Stimulated activated memory B cell treated with anti-CD40 and anti-IgM and Interleukin-4, amounts not matched to agents 10 μg/mL and 1 μg/mL and 100 μg/mL, for 72 hours (primary cell): ENCODE data around the gene MXRA7.
A peak's percentile ranks its signal among the peaks of the same experiment; 100 is the strongest.
"Not testable (repeated sequence)": the region's sequence is repeated elsewhere in the genome, so short reads cannot be mapped to it uniquely, and the experiment has no call there.

ENCODE experiments used
- ATAC-seq: fragments of 150-1000 bp; cut with Tn5 transposase; 2 replicates; pipeline ENCODE4 v1.10.0; 2021
- H3K27ac Mint-ChIP-seq: one replicate; pipeline ENCODE4 v1.8.0; 2022; ENCODE audit warnings: mild to moderate bottlenecking, mixed read lengths
- H3K27me3 Mint-ChIP-seq: one replicate; pipeline ENCODE4 v1.8.0; 2022; ENCODE audit warnings: mixed read lengths
- H3K36me3 Mint-ChIP-seq: one replicate; pipeline ENCODE4 v1.8.0; 2022; ENCODE audit warnings: mixed read lengths
- H3K4me1 Mint-ChIP-seq: one replicate; pipeline ENCODE4 v1.8.0; 2022; ENCODE audit warnings: mixed read lengths
- H3K4me3 Mint-ChIP-seq: one replicate; pipeline ENCODE4 v1.8.0; 2022; ENCODE audit warnings: mild to moderate bottlenecking, moderate library complexity, mixed read lengths
- H3K9me3 Mint-ChIP-seq: one replicate; pipeline ENCODE4 v1.8.0; 2022; ENCODE audit warnings: mixed read lengths

The MXRA7 gene, protein sequence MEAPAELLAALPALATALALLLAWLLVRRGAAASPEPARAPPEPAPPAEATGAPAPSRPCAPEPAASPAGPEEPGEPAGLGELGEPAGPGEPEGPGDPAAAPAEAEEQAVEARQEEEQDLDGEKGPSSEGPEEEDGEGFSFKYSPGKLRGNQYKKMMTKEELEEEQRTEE

DNA sequence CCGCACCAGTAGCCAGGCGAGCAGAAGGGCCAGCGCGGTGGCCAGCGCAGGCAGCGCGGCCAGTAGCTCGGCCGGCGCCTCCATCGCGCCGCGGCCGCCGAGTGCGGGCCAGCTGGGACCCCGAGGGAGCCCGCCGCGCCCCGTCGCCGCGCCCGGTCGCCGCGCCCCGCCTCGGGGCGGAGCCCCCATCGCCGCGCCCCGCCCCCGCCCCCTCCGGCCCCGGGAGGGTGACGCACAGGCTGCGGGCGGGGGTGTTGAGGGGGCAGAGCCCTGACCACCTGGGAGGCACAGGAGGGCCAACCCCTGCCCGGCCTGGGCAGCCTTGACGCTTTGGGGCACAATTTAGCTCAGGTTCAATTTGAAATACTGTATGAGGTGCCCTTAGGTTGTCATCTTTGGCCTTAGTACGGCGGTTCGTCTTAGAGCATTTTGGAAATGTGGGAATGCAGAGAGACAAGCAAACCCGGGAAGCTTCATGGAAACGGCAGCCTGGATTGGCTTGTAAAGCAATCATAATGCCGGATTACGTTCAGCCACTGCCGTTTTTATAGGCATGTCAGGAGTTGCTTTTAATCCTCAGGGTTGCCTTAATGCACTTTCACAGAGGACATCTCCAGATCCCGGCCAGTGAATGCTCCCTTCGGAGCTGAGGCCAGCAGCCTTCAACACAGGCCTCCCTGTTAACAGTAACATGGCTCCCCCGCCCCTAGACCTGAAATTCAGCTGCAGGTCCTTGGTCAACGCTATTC, at the start of gene MXRA7:
Gene MXRA7, minus strand, starts transcription at position 103 of the 749 bp plus-strand sequence. Its CDS starts 19 bp downstream, at position 84.
- peak; percentile 84 for ATAC-seq
- peaks cover 33% of the 10 kb centered on the region for H3K36me3 Mint-ChIP-seq
- H3K9me3 Mint-ChIP-seq: no peaks in the 10 kb centered on the region
- H3K4me1 Mint-ChIP-seq: peaks cover 35% of the 10 kb centered on the region
- peak within 1 kb of the TSS; percentile 61 for H3K4me3 Mint-ChIP-seq
- H3K27me3 Mint-ChIP-seq: no peaks in the 10 kb centered on the region
- no peak within 1 kb of the TSS for H3K27ac Mint-ChIP-seq

DNA sequence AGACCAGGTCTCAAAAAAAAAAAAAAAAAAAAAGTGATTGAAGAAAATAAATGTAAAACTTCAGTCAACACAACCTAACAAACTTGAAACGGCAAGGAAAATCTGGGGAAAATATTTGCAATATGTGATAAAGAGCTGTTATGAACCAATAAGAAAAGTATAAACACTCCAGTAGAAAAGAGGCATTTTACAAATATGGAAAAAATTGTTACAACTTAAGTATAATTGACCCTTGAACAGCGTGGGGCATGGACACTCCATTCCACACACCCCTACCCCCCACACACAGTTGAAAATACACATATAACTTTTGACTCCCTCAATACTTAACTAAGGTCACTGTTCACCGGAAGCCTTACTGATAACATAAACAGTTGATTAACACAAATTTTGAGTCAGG, 47.8 kb upstream of the MXRA7 start:
- Mint-ChIP-seq H3K4me1 (no peaks in the 10 kb centered on the region), H3K9me3 (no peaks in the 10 kb centered on the region), H3K4me3 (no peak overlapping the region), H3K27ac (no peak overlapping the region), H3K27me3 (no peaks in the 10 kb centered on the region), H3K36me3 (peaks cover 41% of the 10 kb centered on the region)
- no peak for ATAC-seq

DNA sequence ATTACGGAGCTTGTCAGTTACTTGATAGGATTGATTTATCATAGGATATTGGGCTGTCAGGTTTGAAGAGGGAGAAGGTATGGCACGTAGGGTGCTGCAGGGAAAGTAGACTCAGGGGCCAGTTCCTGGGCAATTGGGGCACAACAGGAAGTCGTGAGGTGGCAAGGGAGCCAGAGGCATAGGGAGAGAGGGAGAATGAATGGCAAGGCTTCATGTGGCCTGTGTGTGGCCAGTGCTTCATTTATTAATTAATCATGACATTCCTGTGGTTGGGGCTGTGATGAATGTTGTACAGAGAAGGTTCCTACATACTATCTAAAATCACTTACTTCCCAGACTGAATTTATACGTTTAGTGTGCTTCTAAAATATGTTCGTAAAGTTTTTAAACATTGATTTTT, 46.5 kb upstream of the MXRA7 start:
- no peaks in the 10 kb centered on the region for H3K9me3 Mint-ChIP-seq
- peaks cover 5% of the 10 kb centered on the region for H3K4me1 Mint-ChIP-seq
- peaks cover 44% of the 10 kb centered on the region for H3K36me3 Mint-ChIP-seq
- H3K4me3 Mint-ChIP-seq: no peak overlapping the region
- no peak for ATAC-seq
- H3K27ac Mint-ChIP-seq: no peak overlapping the region
- no peaks in the 10 kb centered on the region for H3K27me3 Mint-ChIP-seq

DNA sequence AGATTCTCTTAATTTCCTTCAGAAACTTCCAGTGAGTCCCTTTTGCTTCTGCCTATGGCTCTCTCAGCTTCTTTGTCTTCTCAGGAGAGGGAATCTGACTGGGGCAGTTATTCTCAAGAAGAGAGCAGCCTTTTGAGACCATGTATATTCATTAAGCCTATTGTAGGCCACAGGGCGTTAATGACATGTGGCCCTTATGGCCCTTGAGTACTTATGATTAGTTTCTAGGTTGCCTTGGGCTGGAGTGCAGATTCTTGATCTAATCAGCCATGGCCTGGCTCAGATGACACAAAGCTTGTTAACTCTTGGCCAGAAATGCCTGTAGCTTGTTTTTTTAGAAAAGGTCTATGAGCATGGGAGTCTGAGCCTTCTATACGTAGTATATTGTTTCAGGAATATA, 44.5 kb upstream of the MXRA7 start:
- no peaks in the 10 kb centered on the region for H3K27me3 Mint-ChIP-seq
- no peak overlapping the region for H3K4me3 Mint-ChIP-seq
- H3K27ac Mint-ChIP-seq: no peak overlapping the region
- peaks cover 5% of the 10 kb centered on the region for H3K4me1 Mint-ChIP-seq
- no peak for ATAC-seq
- no peaks in the 10 kb centered on the region for H3K9me3 Mint-ChIP-seq
- peaks cover 36% of the 10 kb centered on the region for H3K36me3 Mint-ChIP-seq

DNA sequence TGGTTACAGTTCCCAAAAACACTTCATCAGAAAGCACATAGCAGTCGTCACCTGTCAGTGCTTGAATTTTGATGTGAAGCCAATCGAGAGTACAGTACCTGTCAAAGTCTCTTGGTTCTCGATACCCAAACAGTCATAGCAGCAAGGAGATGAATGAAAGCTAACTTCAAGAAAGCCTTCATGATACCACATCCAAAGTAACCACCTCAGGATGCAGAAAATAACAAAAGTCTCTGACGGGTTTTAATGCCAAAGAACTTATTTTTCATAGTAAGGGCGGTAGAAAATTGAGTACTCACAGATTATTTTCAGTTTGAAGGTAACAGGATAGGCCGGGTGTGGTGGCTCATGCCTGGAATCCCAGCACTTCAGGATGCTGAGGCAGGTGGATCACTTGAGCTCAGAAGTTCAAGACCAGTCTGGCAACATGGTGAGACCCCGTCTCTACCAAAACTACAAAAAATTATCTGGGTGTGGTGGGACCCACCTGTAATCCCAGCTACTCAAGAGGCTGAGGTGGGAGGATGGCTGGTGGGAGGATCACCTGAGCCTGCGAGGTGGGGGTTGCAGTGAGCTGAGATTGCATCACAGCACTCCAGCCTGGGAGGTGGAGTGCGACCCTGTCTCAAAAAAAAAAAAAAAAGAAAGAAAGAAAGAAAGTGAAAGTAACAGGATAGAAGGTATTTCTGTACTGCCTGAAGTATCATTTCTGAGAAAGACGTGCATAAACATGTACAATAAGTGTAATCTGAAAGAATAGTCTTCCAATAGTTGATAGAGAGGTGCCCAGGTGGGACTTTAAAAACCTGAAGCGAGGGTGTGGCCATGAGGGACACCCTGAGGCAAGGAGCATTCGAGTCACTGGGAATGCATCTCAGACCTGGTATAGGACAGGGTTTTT, 42.5 kb upstream of the MXRA7 start:
- Mint-ChIP-seq H3K4me1 (peaks cover 5% of the 10 kb centered on the region), H3K27me3 (no peaks in the 10 kb centered on the region), H3K36me3 (peaks cover 42% of the 10 kb centered on the region), H3K4me3 (no peak overlapping the region), H3K9me3 (no peaks in the 10 kb centered on the region), H3K27ac (no peak overlapping the region)
- ATAC-seq: no peak

DNA sequence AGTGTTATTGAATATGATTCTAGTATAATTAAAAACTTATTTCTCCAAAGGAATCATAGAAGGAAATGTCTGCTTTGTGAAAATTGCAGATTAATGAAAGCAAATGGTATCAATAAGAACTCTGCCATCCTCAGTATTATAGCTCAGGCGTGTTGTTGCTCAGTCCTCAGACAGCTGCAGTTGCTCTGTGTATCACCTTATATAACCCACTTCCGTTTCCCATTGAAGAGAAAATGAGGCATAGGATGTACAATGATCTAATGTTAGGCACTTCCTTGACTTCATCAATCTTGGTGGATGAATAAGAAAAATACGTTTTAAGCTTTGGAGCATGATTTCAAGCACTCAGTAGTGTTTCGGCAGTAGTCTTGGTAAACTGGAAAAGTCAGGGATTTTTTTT, 41.2 kb upstream of the MXRA7 start:
- Mint-ChIP-seq H3K9me3 (no peaks in the 10 kb centered on the region), H3K27ac (no peak overlapping the region), H3K4me1 (peaks cover 5% of the 10 kb centered on the region), H3K4me3 (no peak overlapping the region), H3K27me3 (no peaks in the 10 kb centered on the region), H3K36me3 (peaks cover 43% of the 10 kb centered on the region)
- ATAC-seq: no peak

DNA sequence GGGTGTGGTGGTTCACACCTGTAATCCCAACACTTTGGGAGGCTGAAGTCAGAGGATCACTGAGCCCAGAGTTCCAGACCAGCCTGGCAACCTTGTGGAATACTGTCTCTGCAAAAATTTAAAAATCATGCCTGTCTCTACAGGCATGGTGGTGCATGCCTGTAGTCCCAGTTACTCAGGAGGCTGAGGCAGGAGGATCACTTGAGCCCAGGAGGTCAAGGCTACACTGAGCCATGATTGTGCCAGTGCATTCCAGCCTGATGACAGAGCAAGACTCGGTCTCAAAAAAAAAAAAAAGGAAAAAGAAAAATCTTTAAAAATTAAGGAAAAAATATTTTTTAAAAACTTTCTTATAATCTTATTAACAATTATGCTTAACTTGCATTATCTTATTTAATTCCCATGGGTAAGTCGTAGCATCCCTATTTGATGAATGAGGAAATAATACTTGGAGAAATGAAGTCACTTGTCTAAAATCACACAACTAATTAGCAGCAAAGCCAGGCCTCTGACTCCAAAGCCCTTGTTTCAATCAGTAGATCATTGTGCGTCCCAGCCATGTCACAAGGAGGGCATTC, 40.7 kb upstream of the MXRA7 start:
- Mint-ChIP-seq H3K9me3 (no peaks in the 10 kb centered on the region), H3K36me3 (peaks cover 38% of the 10 kb centered on the region), H3K4me3 (no peak overlapping the region), H3K27me3 (no peaks in the 10 kb centered on the region), H3K27ac (no peak overlapping the region), H3K4me1 (peaks cover 5% of the 10 kb centered on the region)
- no peak for ATAC-seq

DNA sequence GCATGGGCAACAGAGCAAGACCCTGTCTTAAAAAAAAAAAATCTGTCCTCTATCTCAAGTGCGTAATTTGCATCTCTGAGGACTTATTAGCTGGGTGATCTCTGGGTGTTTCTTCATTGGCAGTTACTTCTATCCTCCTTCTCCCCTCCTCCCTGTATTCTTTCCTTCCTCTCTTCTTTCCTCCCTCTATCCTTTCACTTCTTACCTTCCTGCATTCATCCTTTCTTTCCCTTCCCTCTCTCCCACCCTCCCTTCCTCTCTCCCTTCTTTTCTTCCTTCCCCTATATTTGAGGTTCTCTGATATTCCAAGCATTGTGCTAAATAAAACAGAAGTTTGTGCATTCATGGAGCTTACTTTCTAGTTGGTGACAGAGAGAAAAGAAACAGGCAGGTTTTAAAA, 37.9 kb upstream of the MXRA7 start:
- Mint-ChIP-seq H3K9me3 (no peaks in the 10 kb centered on the region), H3K27me3 (no peaks in the 10 kb centered on the region), H3K36me3 (peaks cover 52% of the 10 kb centered on the region), H3K27ac (no peak overlapping the region), H3K4me3 (no peak overlapping the region), H3K4me1 (peaks cover 5% of the 10 kb centered on the region)
- no peak for ATAC-seq

DNA sequence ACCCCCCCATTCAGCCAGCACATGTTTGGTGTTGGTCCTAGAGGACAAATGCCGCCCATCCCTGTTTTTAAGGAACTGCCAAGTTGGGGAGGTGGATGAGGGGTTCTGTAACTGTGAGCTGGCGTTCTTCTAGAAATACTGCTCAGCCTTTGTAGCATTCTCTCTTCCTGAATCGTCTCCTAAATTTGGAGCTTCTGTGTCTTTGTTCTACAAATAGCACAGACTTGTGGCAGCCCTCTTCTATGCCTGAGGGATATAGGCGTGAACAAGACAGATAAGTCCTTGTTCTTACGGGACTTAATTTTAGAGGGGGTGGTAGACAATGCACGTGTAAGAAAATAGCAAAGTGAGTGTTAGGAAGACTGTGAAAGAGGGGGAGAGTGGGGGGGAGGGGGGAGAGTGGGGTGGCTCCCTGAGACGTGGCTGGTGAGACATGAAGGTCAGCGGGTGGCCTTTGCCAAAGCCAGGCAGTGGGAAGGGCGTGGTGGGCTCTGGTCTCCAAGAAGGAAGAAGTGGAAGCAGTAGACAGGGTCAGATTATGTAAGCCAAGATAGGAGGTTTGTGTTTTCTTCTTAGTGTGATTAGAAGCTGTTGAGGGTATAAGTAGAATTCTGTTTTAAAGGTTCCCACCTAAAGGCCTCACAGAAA, 37.1 kb upstream of the MXRA7 start:
- no peak for ATAC-seq
- peaks cover 44% of the 10 kb centered on the region for H3K36me3 Mint-ChIP-seq
- H3K27me3 Mint-ChIP-seq: no peaks in the 10 kb centered on the region
- H3K9me3 Mint-ChIP-seq: no peaks in the 10 kb centered on the region
- H3K4me3 Mint-ChIP-seq: no peak overlapping the region
- no peak overlapping the region for H3K27ac Mint-ChIP-seq
- H3K4me1 Mint-ChIP-seq: no peaks in the 10 kb centered on the region

DNA sequence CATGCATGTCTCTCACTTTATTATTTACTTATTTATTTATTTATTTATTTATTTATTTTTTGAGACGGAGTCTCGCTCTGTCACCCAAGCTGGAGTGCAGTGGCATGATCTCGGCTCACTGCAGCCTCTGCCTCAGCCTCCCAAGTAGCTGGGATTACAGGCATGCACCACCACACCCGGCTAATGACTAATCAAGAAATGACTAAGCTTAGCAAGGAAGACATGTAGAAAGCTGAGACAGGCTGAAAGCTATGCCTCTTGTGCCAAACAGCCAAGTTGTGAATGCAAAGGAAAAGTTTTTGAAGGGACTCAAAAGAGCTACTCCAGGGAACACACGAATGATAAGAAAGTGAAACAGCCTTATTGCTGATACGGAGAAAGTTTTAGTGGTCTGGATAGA, 35.0 kb upstream of the MXRA7 start:
- not testable (repeated sequence) for H3K4me3 Mint-ChIP-seq, H3K27ac Mint-ChIP-seq, H3K9me3 Mint-ChIP-seq, ATAC-seq, H3K27me3 Mint-ChIP-seq, H3K4me1 Mint-ChIP-seq
- H3K36me3 Mint-ChIP-seq: peaks cover 52% of the 10 kb centered on the region

DNA sequence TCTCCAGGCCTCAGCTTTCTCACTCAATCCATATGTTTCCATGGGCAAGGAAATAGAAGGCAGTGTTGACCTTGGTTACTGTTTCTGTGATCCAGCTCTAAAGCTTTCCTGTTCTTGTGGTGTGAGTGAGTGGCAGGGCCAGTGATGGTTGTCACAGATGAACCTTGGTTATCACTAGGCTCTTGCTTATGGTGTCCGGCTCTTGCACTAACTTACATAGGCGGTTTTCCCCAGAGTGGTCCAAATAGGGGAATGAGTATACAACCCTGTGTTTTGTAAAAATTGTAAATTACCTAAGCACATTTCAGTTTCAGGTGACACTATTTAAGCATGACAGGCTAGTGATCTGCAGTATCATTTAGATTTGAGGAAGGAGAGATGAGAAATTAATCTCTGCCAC, 34.0 kb upstream of the MXRA7 start:
- no peak for ATAC-seq
- Mint-ChIP-seq H3K4me1 (peaks cover 2% of the 10 kb centered on the region), H3K9me3 (no peaks in the 10 kb centered on the region), H3K4me3 (no peak overlapping the region), H3K27me3 (no peaks in the 10 kb centered on the region), H3K27ac (no peak overlapping the region), H3K36me3 (peaks cover 48% of the 10 kb centered on the region)

DNA sequence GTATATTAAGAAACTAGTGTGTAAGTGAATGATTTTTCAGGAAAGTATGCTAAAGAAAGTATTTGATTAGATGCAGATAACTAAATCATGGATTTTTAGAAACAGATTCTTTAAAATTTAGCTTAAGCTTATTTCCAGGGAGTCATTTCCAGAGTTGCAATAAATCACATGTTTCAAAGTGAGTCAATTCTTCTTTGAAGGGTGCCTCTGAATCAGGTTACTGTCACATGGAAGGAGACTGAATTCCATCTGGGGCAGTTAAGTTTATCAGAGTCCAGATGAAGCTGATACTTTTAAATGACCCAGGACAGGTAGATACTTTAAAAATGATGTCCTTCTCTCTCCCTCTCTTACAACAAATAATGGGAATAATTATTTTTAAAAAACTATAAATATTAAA, 32.2 kb upstream of the MXRA7 start:
- Mint-ChIP-seq H3K4me1 (peaks cover 18% of the 10 kb centered on the region), H3K9me3 (no peaks in the 10 kb centered on the region), H3K27ac (no peak overlapping the region), H3K4me3 (no peak overlapping the region), H3K27me3 (no peaks in the 10 kb centered on the region), H3K36me3 (peaks cover 36% of the 10 kb centered on the region)
- no peak for ATAC-seq

DNA sequence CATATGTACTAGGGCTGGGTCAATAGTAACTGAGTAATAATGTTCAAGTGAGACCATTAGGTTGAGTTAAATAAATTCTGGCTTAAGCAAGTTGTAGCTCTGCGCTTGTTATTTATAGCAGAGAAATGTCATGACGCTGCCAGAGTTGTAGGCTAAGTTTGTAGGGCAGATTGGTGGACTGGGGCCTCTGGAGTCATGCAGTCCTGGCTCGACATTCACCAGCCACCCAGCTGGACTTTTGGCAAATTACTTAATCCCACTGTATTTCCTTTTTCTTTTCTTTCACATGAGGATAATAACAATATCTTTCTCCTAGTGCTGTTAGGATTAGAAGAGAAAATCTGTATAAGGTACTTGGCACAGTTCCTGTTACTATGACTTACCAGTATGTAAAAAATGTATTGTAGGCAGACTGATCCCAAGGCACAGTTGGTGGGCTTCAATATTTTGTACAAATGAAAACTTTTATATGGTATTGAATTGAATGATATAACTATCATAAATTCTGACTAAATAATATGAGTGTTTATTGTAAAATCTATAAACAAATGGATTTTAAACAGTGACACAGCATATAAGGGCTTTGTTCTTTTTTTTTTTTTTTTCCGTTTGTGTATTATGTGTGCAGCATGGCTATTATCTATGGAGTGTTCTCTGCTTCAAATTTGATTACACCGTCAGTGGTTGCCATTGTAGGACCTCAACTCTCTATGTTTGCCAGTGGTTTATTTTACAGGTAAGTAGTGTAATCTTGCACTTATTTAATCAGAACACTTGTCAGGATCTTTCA, 29.8 kb upstream of the MXRA7 start:
- Mint-ChIP-seq H3K4me3 (no peak overlapping the region), H3K4me1 (peaks cover 25% of the 10 kb centered on the region), H3K27me3 (no peaks in the 10 kb centered on the region), H3K27ac (no peak overlapping the region), H3K9me3 (no peaks in the 10 kb centered on the region), H3K36me3 (peaks cover 33% of the 10 kb centered on the region)
- no peak for ATAC-seq

DNA sequence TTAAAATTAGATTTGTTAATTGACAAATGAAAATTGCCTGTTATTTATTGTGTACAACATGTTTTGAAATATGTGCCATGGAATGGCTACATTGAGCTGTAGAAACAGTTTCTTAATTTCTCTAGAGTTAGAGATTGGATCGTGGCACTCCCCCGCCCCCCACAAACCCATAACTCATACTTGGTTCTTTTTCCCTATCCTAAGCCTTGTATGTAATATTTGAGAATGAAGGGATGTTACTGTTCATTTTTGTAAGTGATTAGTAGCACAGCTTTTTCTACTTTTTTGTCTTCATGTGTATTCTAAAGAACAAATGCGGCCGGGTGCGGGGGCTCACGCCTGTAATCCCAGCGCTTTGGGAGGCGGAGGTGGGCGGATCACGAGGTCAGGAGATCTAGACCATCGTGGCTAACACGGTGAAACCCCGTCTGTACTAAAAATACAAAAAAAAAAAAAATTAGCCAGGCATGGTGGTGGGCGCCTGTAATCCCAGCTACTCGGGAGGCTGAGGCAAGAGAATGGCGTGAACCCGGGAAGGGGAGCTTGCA, 28.9 kb upstream of the MXRA7 start:
- Mint-ChIP-seq H3K36me3 (peaks cover 34% of the 10 kb centered on the region), H3K4me1 (peaks cover 33% of the 10 kb centered on the region)
- not testable (repeated sequence) for H3K27me3 Mint-ChIP-seq, ATAC-seq, H3K4me3 Mint-ChIP-seq, H3K9me3 Mint-ChIP-seq, H3K27ac Mint-ChIP-seq
